Activated CD8-positive, alpha-beta memory T cell treated with anti-CD3 and anti-CD28 coated beads for 4 hours (primary cell): ENCODE data around the gene OS9.
A peak's percentile ranks its signal among the peaks of the same experiment; 100 is the strongest.
"Not testable (repeated sequence)": the region's sequence is repeated elsewhere in the genome, so short reads cannot be mapped to it uniquely, and the experiment has no call there.

ENCODE experiments used
- DNase-seq, 2 donors: peaks; one replicate each; pipeline ENCODE4 v3.0.0-alpha.2; 2020; ENCODE audit warnings: low read depth in 2 of 2

The OS9 gene

GRCh38 chr12:57693659-57694458, at the start of gene OS9:
Gene OS9, plus strand, starts transcription at chr12:57694132. Its CDS starts 30 bp downstream, at chr12:57694162.
- peak; percentile 84 to 97 for DNase-seq

- not testable (repeated sequence) for DNase-seq
These were observed 47.8 kb upstream of the OS9 start for GRCh38 chr12:57645990-57646658.

- not testable (repeated sequence) for DNase-seq
These were observed 47.3 kb upstream of the OS9 start for GRCh38 chr12:57646659-57647049.

GRCh38 chr12:57654042-57654441, 39.9 kb upstream of the OS9 start:
- DNase-seq = no peak

- no peak for DNase-seq
These were observed 38.2 kb upstream of the OS9 start for GRCh38 chr12:57655541-57656240.

- not testable (repeated sequence) for DNase-seq
These were observed 37.5 kb upstream of the OS9 start for GRCh38 chr12:57656408-57656807.

GRCh38 chr12:57657744-57658143, 36.2 kb upstream of the OS9 start:
- DNase-seq = no peak

- no peak for DNase-seq
These were observed 35.0 kb upstream of the OS9 start for GRCh38 chr12:57658890-57659289.

- no peak for DNase-seq
These were observed 32.6 kb upstream of the OS9 start for GRCh38 chr12:57661376-57661775.

GRCh38 chr12:57665066-57665820, 28.7 kb upstream of the OS9 start:
- DNase-seq = not testable (repeated sequence)

- DNase-seq = no peak
These were observed 27.0 kb upstream of the OS9 start for GRCh38 chr12:57666897-57667296.

GRCh38 chr12:57669691-57670090, 24.2 kb upstream of the OS9 start:
- DNase-seq = not testable (repeated sequence)

- DNase-seq = not testable (repeated sequence)
These were observed 22.1 kb upstream of the OS9 start for GRCh38 chr12:57671811-57672210.

GRCh38 chr12:57672801-57673200, 21.1 kb upstream of the OS9 start:
- no peak for DNase-seq

GRCh38 chr12:57674691-57675090, 19.2 kb upstream of the OS9 start:
- DNase-seq = no peak

GRCh38 chr12:57677947-57678346, 16.0 kb upstream of the OS9 start:
- DNase-seq = not testable (repeated sequence)

GRCh38 chr12:57679697-57680096, 14.2 kb upstream of the OS9 start:
- DNase-seq = no peak

- DNase-seq = no peak
These were observed 6.1 kb upstream of the OS9 start for GRCh38 chr12:57687862-57688261.

GRCh38 chr12:57688931-57689330, 5.0 kb upstream of the OS9 start:
- DNase-seq = no peak

- no peak for DNase-seq
These were observed 1.4 kb upstream of the OS9 start for GRCh38 chr12:57692500-57692899.

GRCh38 chr12:57693317-57693658, 644 bp upstream of the OS9 start:
- no peak for DNase-seq

GRCh38 chr12:57694459-57695019, 607 bp downstream of the OS9 start:
- no peak for DNase-seq
